Spleen (tissue), 11 donors: ENCODE data around the gene GRIN3A. TPM values are rescaled to one million over a fixed set of nuclear protein-coding genes. Genes with fewer than 3 reads are reported as not detected.

Experiments
- DNase-seq: peaks from one replicate; pipeline ENCODE4 v3.0.0-alpha.2; 2020
- H3K27ac ChIP-seq, 8 donors: fragments of 200-600 bp; sonication (generic) in 7 of 8; 1 replicate in 4 of 8; 2 replicates in 4 of 8; pipeline versions ENCODE4 v1.5.0 to v1.8.0; 2016 to 2021; ENCODE audit warnings: inconsistent platforms in 4 of 8, mild to moderate bottlenecking in 4 of 8, moderate library complexity in 1 of 8
- H3K27me3 ChIP-seq, 7 donors: fragments of 200-600 bp; sonication (generic) in 6 of 7; replicated peaks in 1 of 7; 1 replicate in 4 of 7; 2 replicates in 3 of 7; pipeline versions ENCODE4 v1.5.0 to v1.8.0; 2016 to 2021; ENCODE audit warnings: inconsistent platforms in 3 of 7, mild to moderate bottlenecking in 1 of 7
- H3K36me3 ChIP-seq, 6 donors: fragments of 200-600 bp; sonication (generic) in 5 of 6; 1 replicate in 4 of 6; 2 replicates in 2 of 6; pipeline versions ENCODE4 v1.5.0 to v1.8.0; 2016 to 2021; ENCODE audit warnings: inconsistent platforms in 2 of 6
- H3K4me1 ChIP-seq, 6 donors: fragments of 200-600 bp; sonication (generic) in 5 of 6; 1 replicate in 3 of 6; 2 replicates in 3 of 6; pipeline versions ENCODE4 v1.5.0 to v1.8.0; 2016 to 2021; ENCODE audit warnings: inconsistent platforms in 3 of 6
- H3K4me3 ChIP-seq, 8 donors: fragments of 200-600 bp; sonication (generic) in 7 of 8; 1 replicate in 4 of 8; 2 replicates in 4 of 8; pipeline versions ENCODE4 v1.5.0 to v1.8.0; 2016 to 2021; ENCODE audit warnings: inconsistent platforms in 4 of 8, mild to moderate bottlenecking in 4 of 8, moderate library complexity in 2 of 8
- H3K9me3 ChIP-seq, 8 donors: fragments of 200-600 bp; sonication (generic) in 7 of 8; 1 replicate in 4 of 8; 2 replicates in 4 of 8; pipeline versions ENCODE4 v1.5.0 to v1.8.0; 2016 to 2021; ENCODE audit warnings: inconsistent platforms in 4 of 8
- POLR2A ChIP-seq, 3 donors: fragments of 450-650 bp; IDR thresholded peaks; one replicate each; pipeline ENCODE4 v1.5.1; 2017; ENCODE audit warnings: antibody characterized with exemption in 3 of 3, mild to moderate bottlenecking in 1 of 3
- POLR2AphosphoS5 ChIP-seq, 3 donors: sonication (generic); formaldehyde crosslinking; IDR thresholded peaks; one replicate each; pipeline ENCODE4 v1.5.1; 2017; ENCODE audit warnings: antibody characterized with exemption in 3 of 3
- WGBS, 5 donors: extraction: QIAGEN DNeasy Blood & Tissue Kit in 3 of 5; methylation state at CpG; one replicate each; pipeline versions ENCODE4 v1.1.5 to v1.1.7; 2013 to 2018; 5-methylcytosine and 5-hydroxymethylcytosine counted together
- intact Hi-C: fragments of 100-400 bp; cut with DNase I; formaldehyde crosslinking; loops from one replicate; pipeline ENCODE4 v1.15.0; 2023; ENCODE audit warnings: low total_unique reads
- polyA plus RNA-seq, 3 donors: library from polyadenylated mRNA; stranded (reverse); fragments of 200-250 nt; gene quantifications; one replicate each; pipeline ENCODE4 v1.2.1, GENCODE V29; 2013
- total RNA-seq, 7 donors: library from RNA; depleted of rRNA in 3 of 7; stranded (reverse); fragments of >200 nt in 3 of 7; fragmentation: NEBNext Ultra II Directional in 4 of 7; extraction: Animal tissue kit (Norgen Biotek cat#: 25700) in 4 of 7; gene quantifications; one replicate each; pipeline versions ENCODE4 v1.1.0 to v1.2.1, GENCODE V29; 2016 to 2021
- TF ChIP-seq, protein P1 (sequence below), 11 experiments: fragments of 200-600 bp in 7 of 11; fragments of 450-650 bp in 4 of 11; sonication (generic) in 4 of 11; IDR thresholded peaks in 8 of 11; conservative IDR thresholded peaks in 3 of 11; 1 replicate in 7 of 11; 2 replicates in 4 of 11; pipeline versions ENCODE4 v1.4.0 to v1.8.0; 2016 to 2021; ENCODE audit warnings: antibody characterized with exemption in 11 of 11, inconsistent platforms in 4 of 11, mild to moderate bottlenecking in 1 of 11
- donor health status: healthy with polysubstance abuse.
- donor health status: DM: no; HTN: no; CAD: no; lungs with moderate emphysema.
- donor health status: DM: no; HTN: no; CAD: no.
- donor health status: Bipolar disorder and iron deficiency.
- donor health status: healthy.
- donor health status: DM: no; HTN: no; CAD: no.
- donor health status: DM: yes; HTN: yes; CAD: no.

The GRIN3A gene
- total and polyA plus RNA-seq, 10 donors = 0.07 to 1.6 (median 0.75) TPM

DNA sequence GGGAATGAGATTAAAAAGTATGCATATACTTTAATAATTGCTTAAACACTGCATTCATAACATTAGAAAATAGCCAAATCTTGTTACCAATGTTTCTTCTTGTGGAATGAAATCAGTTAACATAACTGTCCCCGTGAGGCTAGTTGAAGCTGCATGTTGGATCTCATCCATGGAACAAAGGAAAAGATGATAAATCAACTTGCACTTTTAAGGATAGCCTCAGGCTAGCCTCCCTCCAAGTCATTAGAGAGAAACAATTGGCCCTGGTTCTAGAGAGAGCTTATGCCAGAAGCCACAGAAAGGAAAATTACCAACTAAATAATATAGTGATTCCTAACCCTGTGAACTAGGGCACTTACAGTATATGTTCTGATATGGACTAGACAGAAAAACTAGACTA lies 66.9 kb downstream of the GRIN3A start:
- intact Hi-C loops = no loop called here
- 56 to 74% (median 64%) methylated on average over 1 of the region's 1 CpG for WGBS, 5 donors
- TF ChIP-seq, protein P1, sequence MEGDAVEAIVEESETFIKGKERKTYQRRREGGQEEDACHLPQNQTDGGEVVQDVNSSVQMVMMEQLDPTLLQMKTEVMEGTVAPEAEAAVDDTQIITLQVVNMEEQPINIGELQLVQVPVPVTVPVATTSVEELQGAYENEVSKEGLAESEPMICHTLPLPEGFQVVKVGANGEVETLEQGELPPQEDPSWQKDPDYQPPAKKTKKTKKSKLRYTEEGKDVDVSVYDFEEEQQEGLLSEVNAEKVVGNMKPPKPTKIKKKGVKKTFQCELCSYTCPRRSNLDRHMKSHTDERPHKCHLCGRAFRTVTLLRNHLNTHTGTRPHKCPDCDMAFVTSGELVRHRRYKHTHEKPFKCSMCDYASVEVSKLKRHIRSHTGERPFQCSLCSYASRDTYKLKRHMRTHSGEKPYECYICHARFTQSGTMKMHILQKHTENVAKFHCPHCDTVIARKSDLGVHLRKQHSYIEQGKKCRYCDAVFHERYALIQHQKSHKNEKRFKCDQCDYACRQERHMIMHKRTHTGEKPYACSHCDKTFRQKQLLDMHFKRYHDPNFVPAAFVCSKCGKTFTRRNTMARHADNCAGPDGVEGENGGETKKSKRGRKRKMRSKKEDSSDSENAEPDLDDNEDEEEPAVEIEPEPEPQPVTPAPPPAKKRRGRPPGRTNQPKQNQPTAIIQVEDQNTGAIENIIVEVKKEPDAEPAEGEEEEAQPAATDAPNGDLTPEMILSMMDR (IDR thresholded peaks at IDR 0.05 in 8 of 11, conservative IDR thresholded peaks at IDR 0.05 in 3 of 11) = no peak
- no peak for TF ChIP-seq POLR2AphosphoS5 (IDR thresholded peaks at IDR 0.05)
- no peak for TF ChIP-seq POLR2A (IDR thresholded peaks at IDR 0.05)
- Histone ChIP-seq H3K9me3 (no peaks in the 10 kb centered on the region), H3K27ac (no peak overlapping the region), H3K36me3 (no peaks in the 10 kb centered on the region), H3K27me3 (no peaks in the 10 kb centered on the region), H3K4me1 (no peaks in the 10 kb centered on the region), H3K4me3 (no peak overlapping the region)
- no peak for DNase-seq

DNA sequence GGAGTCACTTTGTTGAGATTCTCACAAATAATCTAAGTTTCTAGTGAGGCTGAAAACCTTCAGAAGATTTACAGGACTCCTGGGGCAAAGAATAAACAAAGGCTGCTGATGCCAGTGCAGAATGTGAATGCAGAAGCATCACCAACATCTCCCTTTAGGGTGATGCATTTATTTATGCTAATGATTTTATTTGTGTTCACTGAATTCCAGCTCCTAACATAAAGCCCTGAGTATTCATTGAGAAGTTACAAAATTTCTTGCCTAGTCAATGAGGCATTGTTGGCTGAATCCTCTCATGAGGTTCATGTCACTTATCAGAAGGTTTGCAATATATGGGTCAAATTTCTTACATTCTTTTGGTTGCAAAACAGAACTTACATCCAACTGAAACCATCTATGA lies 70.0 kb downstream of the GRIN3A start:
- DNase-seq = no peak
- Histone ChIP-seq H3K27me3 (no peaks in the 10 kb centered on the region), H3K4me1 (no peaks in the 10 kb centered on the region), H3K27ac (no peak overlapping the region), H3K36me3 (no peaks in the 10 kb centered on the region), H3K9me3 (no peaks in the 10 kb centered on the region), H3K4me3 (no peak overlapping the region)
- intact Hi-C loops = no loop called here
- no peak for TF ChIP-seq POLR2A (IDR thresholded peaks at IDR 0.05)
- TF ChIP-seq POLR2AphosphoS5 (IDR thresholded peaks at IDR 0.05) = no peak
- TF ChIP-seq, protein P1 (IDR thresholded peaks at IDR 0.05 in 8 of 11, conservative IDR thresholded peaks at IDR 0.05 in 3 of 11) = no peak

DNA sequence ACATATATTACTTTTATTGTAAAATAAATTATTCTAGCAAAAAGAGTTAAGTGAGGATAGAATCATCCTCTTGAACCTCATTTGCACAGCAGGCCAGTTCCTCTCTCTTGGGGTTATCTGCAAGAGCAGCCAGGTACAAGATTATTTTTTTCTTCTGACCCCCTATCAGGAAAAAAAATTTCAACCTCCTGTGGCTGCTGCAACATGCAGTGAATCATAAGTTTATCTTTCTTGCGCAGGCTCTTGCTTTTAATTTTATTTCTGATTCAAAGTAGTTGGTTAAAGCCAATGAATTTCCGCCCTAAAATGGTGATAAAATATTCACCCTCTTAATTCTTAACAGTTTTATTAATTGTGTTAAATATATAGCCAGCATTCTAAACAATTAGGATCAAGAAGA lies 74.0 kb downstream of the GRIN3A start:
- H3K36me3 ChIP-seq = no peaks in the 10 kb centered on the region
- H3K4me3 ChIP-seq = no peak overlapping the region
- no peaks in the 10 kb centered on the region for H3K9me3 ChIP-seq
- 42 to 88% (median 70%) methylated on average over 2 of the region's 2 CpGs for WGBS, 5 donors
- no peak for DNase-seq
- H3K27me3 ChIP-seq = no peaks in the 10 kb centered on the region
- no peak for TF ChIP-seq POLR2AphosphoS5 (IDR thresholded peaks at IDR 0.05)
- TF ChIP-seq, protein P1 (IDR thresholded peaks at IDR 0.05 in 8 of 11, conservative IDR thresholded peaks at IDR 0.05 in 3 of 11) = no peak
- TF ChIP-seq POLR2A (IDR thresholded peaks at IDR 0.05) = no peak
- intact Hi-C loops = no loop called here
- no peak overlapping the region for H3K27ac ChIP-seq
- H3K4me1 ChIP-seq = no peaks in the 10 kb centered on the region

DNA sequence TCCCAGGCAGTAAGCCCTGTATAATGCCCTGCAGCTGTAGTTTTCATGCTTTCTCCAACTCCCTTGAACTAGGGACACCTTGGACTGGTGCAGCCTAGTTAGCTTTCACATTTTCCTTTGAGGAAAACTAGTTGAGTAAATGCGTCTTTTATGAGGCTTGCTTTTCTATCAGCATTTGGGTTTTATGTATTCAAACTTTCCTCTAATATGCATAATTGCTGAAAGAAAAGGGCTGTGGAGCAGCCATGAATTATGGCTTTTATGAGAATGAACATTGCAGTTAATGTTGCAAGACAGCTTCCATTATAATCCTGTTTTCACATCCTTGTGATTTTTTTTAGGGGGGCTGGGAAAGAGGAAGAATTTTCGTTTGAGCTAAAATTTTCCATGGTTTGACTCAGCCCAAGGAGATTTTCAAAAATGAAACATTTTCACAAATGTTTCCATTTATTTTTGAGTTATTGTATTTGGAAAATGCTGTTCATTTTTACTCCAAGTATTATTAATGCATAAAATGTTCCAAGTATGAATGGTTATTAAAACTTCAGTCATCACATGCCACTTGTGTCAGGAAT lies 85.8 kb downstream of the GRIN3A start:
- no peak overlapping the region for H3K27ac ChIP-seq
- DNase-seq = no peak
- intact Hi-C loops = no loop called here
- H3K4me1 ChIP-seq = no peaks in the 10 kb centered on the region
- no peaks in the 10 kb centered on the region for H3K36me3 ChIP-seq
- 49 to 71% (median 62%) methylated on average over 2 of the region's 2 CpGs for WGBS, 5 donors
- H3K4me3 ChIP-seq = no peak overlapping the region
- no peak for TF ChIP-seq POLR2A (IDR thresholded peaks at IDR 0.05)
- no peaks in the 10 kb centered on the region for H3K27me3 ChIP-seq
- H3K9me3 ChIP-seq = no peaks in the 10 kb centered on the region

DNA sequence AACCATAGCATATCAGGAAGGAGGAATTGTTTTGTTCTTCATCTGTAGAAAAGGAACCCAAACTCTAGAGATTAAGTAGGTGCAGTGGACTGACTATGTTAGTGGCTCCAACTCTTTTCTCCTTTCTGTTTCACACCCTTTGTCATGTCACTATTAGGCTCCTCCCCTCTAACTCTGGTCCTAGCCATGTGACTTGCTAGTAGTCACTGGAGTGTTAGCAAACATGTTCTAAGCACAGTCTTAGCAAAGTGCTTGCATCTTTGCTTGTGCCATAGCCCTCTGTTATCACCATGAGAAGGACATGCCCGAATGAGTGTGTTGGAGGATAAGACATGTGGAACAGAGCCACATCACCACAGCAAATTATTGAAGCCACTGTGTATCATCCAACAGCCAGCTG lies 88.3 kb downstream of the GRIN3A start:
- H3K9me3 ChIP-seq = no peaks in the 10 kb centered on the region
- no peaks in the 10 kb centered on the region for H3K4me1 ChIP-seq
- WGBS, 5 donors = 80 to 92% (median 84%) methylated on average over 1 of the region's 1 CpG
- no peak for DNase-seq
- H3K36me3 ChIP-seq = no peaks in the 10 kb centered on the region
- H3K4me3 ChIP-seq = no peak overlapping the region
- TF ChIP-seq POLR2AphosphoS5 (IDR thresholded peaks at IDR 0.05) (no peak), POLR2A (IDR thresholded peaks at IDR 0.05) (no peak)
- TF ChIP-seq, protein P1 (IDR thresholded peaks at IDR 0.05 in 8 of 11, conservative IDR thresholded peaks at IDR 0.05 in 3 of 11) = no peak
- intact Hi-C loops = no loop called here
- no peak overlapping the region for H3K27ac ChIP-seq
- no peaks in the 10 kb centered on the region for H3K27me3 ChIP-seq
